ENCODE measurements around the gene STXBP6. TPM values are rescaled to one million over a fixed set of nuclear protein-coding genes. Genes with fewer than 3 reads are reported as not detected.

The STXBP6 gene
- total and polyA plus RNA-seq, 2 of the 13 experiments (the other 11 are each of a cell fraction or from before 2014, with no cell fraction given): 35.3 to 42.8 TPM

DNA sequence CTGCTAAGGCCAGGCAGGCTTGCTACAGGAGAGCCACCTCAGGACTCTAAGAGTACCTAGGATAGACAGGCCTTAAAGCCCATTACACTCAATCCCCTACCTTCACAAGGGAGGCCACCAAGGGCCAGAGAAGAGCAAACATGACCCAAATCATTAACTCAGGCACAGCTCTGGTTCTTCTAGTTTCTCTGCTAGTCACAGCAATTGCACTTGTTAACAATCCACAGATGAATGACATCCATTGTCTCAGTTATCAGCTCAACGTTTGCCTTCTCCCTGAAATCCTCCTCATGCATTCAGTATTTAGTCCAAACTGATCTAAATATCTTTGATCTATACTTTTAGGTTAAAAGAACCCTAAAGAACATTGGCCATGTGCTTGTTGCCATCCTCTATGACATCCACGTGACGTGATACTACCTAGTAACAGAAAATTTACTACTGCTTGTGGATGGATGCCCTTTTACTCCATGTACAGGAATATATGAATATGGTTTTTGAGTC is 164.5 kb downstream of the STXBP6 start:
- H3K9ac ChIP-seq (ENCODE audit: insufficient read depth, low read depth, low read length): no peak overlapping the region
- in situ Hi-C loops (cut with HindIII; ENCODE audit: extremely low pct_ligation_motif_present, low pct_unique_long_range_greater_than_20kb): no loop called here
- POLR2A ChIA-PET: interaction anchor here (0.6 to 3.4 kb wide), 7 partner anchors 11 to 130 kb away, joined by 3 to 28 read pairs (median 5); no protein-coding TSS in a partner anchor
- peaks cover 8% of the 10 kb centered on the region for H3K9me3 ChIP-seq (ENCODE audit: low read length)
- peak overlapping the region; percentile 7 for H2AFZ ChIP-seq (ENCODE audit: low read length)
- H3K27ac ChIP-seq (ENCODE audit: extremely low read length, insufficient read depth, low read length): peak overlapping the region; percentile 27
- no peaks in the 10 kb centered on the region for H3K79me2 ChIP-seq (ENCODE audit: insufficient read depth, low read length)
- H3K4me1 ChIP-seq (ENCODE audit: insufficient read depth, low read length): peaks cover 49% of the 10 kb centered on the region
- BruUV-seq (replicated peaks): no TSS peak
- 27% methylated on average over 3 of the region's 3 CpGs for WGBS (ENCODE audit: low lambda C conversion rate)
- H3K36me3 ChIP-seq (replicated peaks in 1 of 2; ENCODE audit: control insufficient read depth in 1 of 2, insufficient read depth in 2 of 2, low read length in 2 of 2): no peaks in the 10 kb centered on the region
- no peaks in the 10 kb centered on the region for H4K20me1 ChIP-seq (ENCODE audit: insufficient read depth, low read length)
- DNase-seq (ENCODE audit: low spot score) (peak; percentile 94), ATAC-seq (peak; percentile 93), FAIRE-seq (peak; percentile 66)
- CTCF ChIA-PET (ENCODE audit: low intra/inter-chr PET ratio, low total read pairs): no interaction called here
- H3K27me3 ChIP-seq (ENCODE audit: control insufficient read depth in 1 of 2, insufficient read depth in 2 of 2, low read length in 2 of 2): no peaks in the 10 kb centered on the region
- no peak overlapping the region for H3K4me3 ChIP-seq (replicated peaks in 1 of 3; ENCODE audit: insufficient read depth in 1 of 3, low read depth in 2 of 3, low read length in 3 of 3)
- intact Hi-C loops (cut with micrococcal nuclease; ENCODE audit: unreplicated experiment): loop anchor here (2.0 to 5.0 kb wide), 3 partner anchors 48 to 152 kb away; no protein-coding TSS in a partner anchor
- H3K4me2 ChIP-seq (ENCODE audit: low read depth, low read length): peak overlapping the region; percentile 42
- TF ChIP-seq, protein P1, sequence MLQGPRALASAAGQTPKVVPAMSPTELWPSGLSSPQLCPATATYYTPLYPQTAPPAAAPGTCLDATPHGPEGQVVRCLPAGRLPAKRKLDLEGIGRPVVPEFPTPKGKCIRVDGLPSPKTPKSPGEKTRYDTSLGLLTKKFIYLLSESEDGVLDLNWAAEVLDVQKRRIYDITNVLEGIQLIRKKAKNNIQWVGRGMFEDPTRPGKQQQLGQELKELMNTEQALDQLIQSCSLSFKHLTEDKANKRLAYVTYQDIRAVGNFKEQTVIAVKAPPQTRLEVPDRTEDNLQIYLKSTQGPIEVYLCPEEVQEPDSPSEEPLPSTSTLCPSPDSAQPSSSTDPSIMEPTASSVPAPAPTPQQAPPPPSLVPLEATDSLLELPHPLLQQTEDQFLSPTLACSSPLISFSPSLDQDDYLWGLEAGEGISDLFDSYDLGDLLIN (CRISPR knock-in tag; IDR thresholded peaks at IDR 0.05; ENCODE audit: borderline replicate concordance): no peak
- TF ChIP-seq, protein P2, sequence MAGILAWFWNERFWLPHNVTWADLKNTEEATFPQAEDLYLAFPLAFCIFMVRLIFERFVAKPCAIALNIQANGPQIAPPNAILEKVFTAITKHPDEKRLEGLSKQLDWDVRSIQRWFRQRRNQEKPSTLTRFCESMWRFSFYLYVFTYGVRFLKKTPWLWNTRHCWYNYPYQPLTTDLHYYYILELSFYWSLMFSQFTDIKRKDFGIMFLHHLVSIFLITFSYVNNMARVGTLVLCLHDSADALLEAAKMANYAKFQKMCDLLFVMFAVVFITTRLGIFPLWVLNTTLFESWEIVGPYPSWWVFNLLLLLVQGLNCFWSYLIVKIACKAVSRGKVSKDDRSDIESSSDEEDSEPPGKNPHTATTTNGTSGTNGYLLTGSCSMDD (CRISPR knock-in tag; IDR thresholded peaks at IDR 0.05): no peak
- no peak for TF ChIP-seq ZKSCAN5 (CRISPR knock-in tag; IDR thresholded peaks at IDR 0.05)
- TF ChIP-seq ELF3 (CRISPR knock-in tag; IDR thresholded peaks at IDR 0.05): no peak
- no peak for TF ChIP-seq MTERF4 (CRISPR knock-in tag; IDR thresholded peaks at IDR 0.05)
- TF ChIP-seq RORA (CRISPR knock-in tag; IDR thresholded peaks at IDR 0.05): no peak
- TF ChIP-seq HNF1B (CRISPR knock-in tag; IDR thresholded peaks at IDR 0.05): no peak
- TF ChIP-seq ZNF362 (CRISPR knock-in tag; IDR thresholded peaks at IDR 0.05; ENCODE audit: borderline replicate concordance): 0 out of 2 replicates have a peak, but pooled peaks have one; percentile 35
- no peak for TF ChIP-seq ETS1 (CRISPR knock-in tag; IDR thresholded peaks at IDR 0.05)
- no peak for TF ChIP-seq NR3C1 (CRISPR knock-in tag; IDR thresholded peaks at IDR 0.05)
- TF ChIP-seq ZNF589 (CRISPR knock-in tag; conservative IDR thresholded peaks at IDR 0.05): no peak
- TF ChIP-seq SIN3A (IDR thresholded peaks at IDR 0.05; ENCODE audit: borderline replicate concordance, low read depth, low read length): no peak
- TF ChIP-seq BCL6 (CRISPR knock-in tag; IDR thresholded peaks at IDR 0.05): peak; percentile 82
- TF ChIP-seq NR2F6 (IDR thresholded peaks at IDR 0.05): peak; percentile 49; the same call in 1 of the 2 replicates
- TF ChIP-seq NR2F6 (CRISPR knock-in tag; IDR thresholded peaks at IDR 0.05): peak; percentile 69; the same call in 1 of the 2 replicates

All from HepG2 (cell line).